Measurements from ENCODE around the gene FZD7.

Gene FZD7

GRCh38 chr2:202036601-202037037 lies 3.0 kb downstream of the FZD7 start:
- DNase-seq (ENCODE audit: low read depth), result no peak
- TF ChIP-seq CTCF (IDR thresholded peaks at IDR 0.05; ENCODE audit: low read length, missing control alignments), result no peak
- H3K4me3 ChIP-seq (replicated peaks; ENCODE audit: low read depth, low read length), result no peak overlapping the region

- DNase-seq (ENCODE audit: low read depth), result no peak
- H3K4me3 ChIP-seq (replicated peaks; ENCODE audit: low read depth, low read length), result no peak overlapping the region
- no peak for TF ChIP-seq CTCF (IDR thresholded peaks at IDR 0.05; ENCODE audit: low read length, missing control alignments)
Observed at GRCh38 chr2:202037086-202037485, 3.4 kb downstream of the FZD7 start.

GRCh38 chr2:202038471-202039277 lies 5.0 kb downstream of the FZD7 start:
- DNase-seq (ENCODE audit: low read depth), result no peak
- no peak for TF ChIP-seq CTCF (IDR thresholded peaks at IDR 0.05; ENCODE audit: low read length, missing control alignments)
- no peak overlapping the region for H3K4me3 ChIP-seq (replicated peaks; ENCODE audit: low read depth, low read length)

GRCh38 chr2:202039278-202040078 lies 5.8 kb downstream of the FZD7 start:
- no peak for TF ChIP-seq CTCF (IDR thresholded peaks at IDR 0.05; ENCODE audit: low read length, missing control alignments)
- no peak overlapping the region for H3K4me3 ChIP-seq (replicated peaks; ENCODE audit: low read depth, low read length)
- DNase-seq (ENCODE audit: low read depth), result no peak

- DNase-seq (ENCODE audit: low read depth), result no peak
- no peak for TF ChIP-seq CTCF (IDR thresholded peaks at IDR 0.05; ENCODE audit: low read length, missing control alignments)
- H3K4me3 ChIP-seq (replicated peaks; ENCODE audit: low read depth, low read length), result no peak overlapping the region
Observed at GRCh38 chr2:202040079-202040844, 6.6 kb downstream of the FZD7 start.

- no peak overlapping the region for H3K4me3 ChIP-seq (replicated peaks; ENCODE audit: low read depth, low read length)
- TF ChIP-seq CTCF (IDR thresholded peaks at IDR 0.05; ENCODE audit: low read length, missing control alignments), result no peak
- DNase-seq (ENCODE audit: low read depth), result no peak
Observed at GRCh38 chr2:202042444-202042843, 8.8 kb downstream of the FZD7 start.
